Measurements from ENCODE around the gene SURF6. TPM values are rescaled to one million over a fixed set of nuclear protein-coding genes. Genes with fewer than 3 reads are reported as not detected.
A peak's percentile ranks its signal among the peaks of the same experiment; 100 is the strongest.
"Not testable (repeated sequence)": the region's sequence is repeated elsewhere in the genome, so short reads cannot be mapped to it uniquely, and the experiment has no call there.

Gene SURF6
- total RNA-seq, 1 donor from 2014 or later: 15.2 TPM

DNA sequence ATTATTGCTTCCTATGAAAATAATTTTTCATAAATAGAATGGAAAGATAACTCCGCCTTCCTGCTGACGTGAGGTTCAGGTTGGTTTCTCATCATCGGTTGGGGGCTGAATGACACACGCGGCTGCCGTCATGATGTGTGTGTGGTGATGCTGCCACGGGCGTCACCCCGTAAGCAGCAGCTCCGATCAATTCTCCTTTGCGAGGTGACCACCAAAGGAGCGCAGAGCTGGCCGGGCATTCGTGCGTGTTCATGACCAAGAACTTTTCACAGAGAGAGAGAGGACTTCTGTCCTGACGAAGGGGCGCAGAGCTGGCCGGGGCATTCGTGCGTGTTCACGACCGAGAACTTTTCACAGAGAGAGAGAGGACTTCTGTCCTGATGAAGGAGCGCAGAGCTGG is 30.3 kb downstream of the SURF6 start:
- H3K9me3 ChIP-seq: no peaks in the 10 kb centered on the region
- intact Hi-C loops (cut with DNase I): no loop called here
- H3K27me3 ChIP-seq (ENCODE audit: low read depth): no peaks in the 10 kb centered on the region
- H3K4me3 ChIP-seq: no peak overlapping the region
- DNase-seq (no peak), ATAC-seq (no peak)
- no peak overlapping the region for H3K27ac ChIP-seq
- H3K36me3 ChIP-seq: no peaks in the 10 kb centered on the region
- H3K4me1 ChIP-seq: no peaks in the 10 kb centered on the region
- TF ChIP-seq CTCF (IDR thresholded peaks at IDR 0.05): no peak

GRCh38 chr9:133304477-133305377 is 31.3 kb downstream of the SURF6 start:
- Histone ChIP-seq H3K27ac (no peak overlapping the region), H3K27me3 (ENCODE audit: low read depth) (no peaks in the 10 kb centered on the region), H3K9me3 (no peaks in the 10 kb centered on the region), H3K4me1 (no peaks in the 10 kb centered on the region), H3K4me3 (no peak overlapping the region), H3K36me3 (no peaks in the 10 kb centered on the region)
- DNase-seq: no peak
- ATAC-seq: no peak
- intact Hi-C loops (cut with DNase I): no loop called here
- TF ChIP-seq CTCF (IDR thresholded peaks at IDR 0.05): no peak

- TF ChIP-seq CTCF (IDR thresholded peaks at IDR 0.05): no peak
- Histone ChIP-seq H3K4me3 (no peak overlapping the region), H3K27ac (no peak overlapping the region), H3K36me3 (no peaks in the 10 kb centered on the region), H3K4me1 (no peaks in the 10 kb centered on the region), H3K27me3 (ENCODE audit: low read depth) (no peaks in the 10 kb centered on the region), H3K9me3 (no peaks in the 10 kb centered on the region)
- DNase-seq (no peak), ATAC-seq (no peak)
- intact Hi-C loops (cut with DNase I): no loop called here
Measured at GRCh38 chr9:133304158-133304470, 31.9 kb downstream of the SURF6 start.

- DNase-seq: no peak
- no peaks in the 10 kb centered on the region for H3K4me1 ChIP-seq
- no peak overlapping the region for H3K27ac ChIP-seq
- no peaks in the 10 kb centered on the region for H3K9me3 ChIP-seq
- H3K27me3 ChIP-seq (ENCODE audit: low read depth): peaks cover under 1% of the 10 kb centered on the region
- intact Hi-C loops (cut with DNase I): no loop called here
- no peak for TF ChIP-seq CTCF (IDR thresholded peaks at IDR 0.05)
- no peak for ATAC-seq
- no peaks in the 10 kb centered on the region for H3K36me3 ChIP-seq
- H3K4me3 ChIP-seq: no peak overlapping the region
Measured at GRCh38 chr9:133303266-133304157, 32.5 kb downstream of the SURF6 start.

DNA sequence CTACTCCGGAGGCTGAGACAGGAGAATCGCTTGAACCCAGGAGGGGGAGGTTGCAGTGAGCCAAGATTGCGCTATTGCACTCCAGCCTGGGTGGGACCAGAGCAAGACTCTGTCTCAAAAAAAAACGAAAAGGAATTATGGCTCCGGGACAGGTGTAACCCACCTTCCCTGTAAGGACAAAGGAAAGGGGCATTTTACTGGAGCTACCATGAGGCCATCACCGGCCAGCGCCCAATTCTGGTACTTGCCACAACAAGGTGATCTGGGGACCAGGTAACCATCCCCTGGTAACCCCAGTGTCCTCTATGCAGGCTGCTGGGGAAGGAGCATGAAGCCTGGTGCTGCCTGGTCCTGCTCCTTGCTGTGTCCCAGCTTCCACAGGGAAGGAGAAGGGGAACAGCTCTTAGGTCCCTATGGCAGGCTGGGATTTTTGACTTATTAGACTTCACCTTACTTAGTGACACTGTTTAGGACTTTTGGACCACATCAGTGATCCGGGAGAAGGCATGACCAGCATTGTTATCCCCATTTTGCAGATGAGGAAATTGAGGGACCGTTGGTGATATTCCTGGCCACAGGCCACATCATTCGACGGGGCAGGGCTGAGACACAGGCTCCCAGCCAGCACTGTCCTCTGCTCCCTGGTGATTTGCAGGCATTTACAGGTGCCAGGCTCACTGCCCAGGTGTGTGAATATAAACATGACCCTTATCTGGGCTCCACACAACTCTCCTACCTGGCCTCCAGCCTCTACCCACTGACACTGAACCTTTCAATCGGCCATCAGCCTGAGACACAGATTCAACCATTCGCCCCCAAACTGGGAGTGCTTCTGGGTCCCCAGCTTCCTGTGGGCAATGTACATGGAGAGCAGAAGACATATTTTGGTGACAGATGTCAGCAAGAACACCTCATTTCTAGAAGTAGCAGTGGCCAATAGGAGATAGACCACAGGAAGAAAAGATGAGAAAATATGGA is 34.4 kb downstream of the SURF6 start:
- no peak overlapping the region for H3K27ac ChIP-seq

GRCh38 chr9:133299996-133300395 is 36.0 kb downstream of the SURF6 start:
- intact Hi-C loops (cut with DNase I); H3K9me3 ChIP-seq; H3K4me3 ChIP-seq; H3K27me3 ChIP-seq (ENCODE audit: low read depth); DNase-seq; H3K36me3 ChIP-seq; H3K4me1 ChIP-seq; H3K27ac ChIP-seq; ATAC-seq: not testable (repeated sequence)

More for the DNA sequence above, 34.4 kb downstream of the SURF6 start:
- no peak for TF ChIP-seq CTCF (IDR thresholded peaks at IDR 0.05)
- Histone ChIP-seq H3K4me1 (no peaks in the 10 kb centered on the region), H3K9me3 (no peaks in the 10 kb centered on the region), H3K4me3 (no peak overlapping the region), H3K27me3 (ENCODE audit: low read depth) (peaks cover 5% of the 10 kb centered on the region), H3K36me3 (no peaks in the 10 kb centered on the region)
- ATAC-seq: peak in 1 of 2 donors; percentile 35
- intact Hi-C loops (cut with DNase I): no loop called here
- DNase-seq: no peak

All from lower lobe of right lung (tissue), 2 donors.